GM21528 (cell line): ENCODE results near the gene ARAP1.
"Not testable (repeated sequence)": the region's sequence is repeated elsewhere in the genome, so short reads cannot be mapped to it uniquely, and the experiment has no call there.

ENCODE experiments used
- ATAC-seq: cut with Tn5 transposase; IDR thresholded peaks from one replicate; pipeline ENCODE4 v1.9.1; 2021; ENCODE audit warnings: mild to moderate bottlenecking, moderate library complexity; ENCODE audit not compliant: unreplicated experiment, low FRiP score

ARAP1 gene

GRCh38 chr11:72752088-72752914, at the start of gene ARAP1:
ARAP1 (minus strand) TSS chr11:72752408; CDS start chr11:72727128, 25,280 bp downstream.
- no peak for ATAC-seq

DNA sequence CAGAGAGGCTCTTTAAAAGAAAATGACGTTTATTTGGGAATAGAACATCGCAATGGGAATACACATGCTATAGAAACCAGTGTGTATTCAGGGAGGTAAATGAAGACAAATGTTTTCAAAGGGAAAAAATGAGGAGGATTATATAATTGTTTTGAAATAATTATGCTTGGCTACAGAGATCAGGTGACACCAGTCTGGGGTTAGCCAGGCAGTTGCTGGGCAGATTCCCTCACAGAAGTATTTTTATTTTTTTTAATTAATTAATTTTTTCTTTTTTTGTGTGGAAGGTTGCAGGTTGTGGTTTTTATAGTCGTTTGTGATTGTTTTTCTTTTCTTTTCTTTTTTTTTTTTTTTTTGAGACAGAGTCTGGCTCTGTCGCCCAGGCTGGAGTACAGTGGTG, 47.2 kb upstream of the ARAP1 start:
- ATAC-seq: no peak

GRCh38 chr11:72798361-72798760, 46.2 kb upstream of the ARAP1 start:
- no peak for ATAC-seq

- ATAC-seq: peak; percentile 86
These were observed 41.5 kb upstream of the ARAP1 start, which contains the start of gene STARD10 for GRCh38 chr11:72793425-72794367. STARD10 (minus strand) TSS chr11:72794047; CDS start chr11:72781181, 12,866 bp downstream.

- ATAC-seq: no peak
These were observed 40.8 kb upstream of the ARAP1 start for GRCh38 chr11:72793076-72793424.

DNA sequence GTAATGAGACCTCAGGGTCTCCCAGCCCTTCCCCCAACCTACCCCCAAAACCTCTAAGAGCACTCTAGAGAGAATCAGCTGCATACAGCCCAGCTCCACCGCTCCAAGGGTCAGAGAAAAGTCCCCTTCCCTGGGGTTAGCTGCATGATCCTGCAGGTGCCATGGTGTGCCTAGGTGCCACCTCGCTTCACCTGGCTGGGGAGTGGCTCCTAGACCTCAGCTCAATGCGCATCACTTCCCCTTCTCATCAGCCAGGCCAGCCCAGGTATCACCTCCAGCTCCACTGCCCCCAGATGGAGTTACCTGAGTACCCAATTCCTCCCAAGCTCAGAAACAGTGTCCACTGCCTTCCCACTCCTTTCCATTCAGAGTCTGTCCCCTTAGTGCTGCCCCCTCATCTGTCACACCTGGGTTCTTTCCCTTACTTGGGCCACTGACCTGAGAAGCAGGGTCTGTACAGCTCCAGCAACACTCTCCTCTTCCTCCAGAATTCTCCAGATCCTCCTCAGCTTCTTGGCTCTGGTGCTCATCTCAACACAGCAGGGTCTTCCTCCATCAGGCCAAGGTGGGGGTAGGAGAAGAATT, 40.3 kb upstream of the ARAP1 start:
- no peak for ATAC-seq

- not testable (repeated sequence) for ATAC-seq
These were observed 39.0 kb upstream of the ARAP1 start for GRCh38 chr11:72791228-72791627.

GRCh38 chr11:72789493-72790131, 37.4 kb upstream of the ARAP1 start:
- no peak for ATAC-seq

GRCh38 chr11:72788241-72788640, 36.0 kb upstream of the ARAP1 start:
- ATAC-seq: no peak

GRCh38 chr11:72787216-72788104, 35.3 kb upstream of the ARAP1 start:
- no peak for ATAC-seq

DNA sequence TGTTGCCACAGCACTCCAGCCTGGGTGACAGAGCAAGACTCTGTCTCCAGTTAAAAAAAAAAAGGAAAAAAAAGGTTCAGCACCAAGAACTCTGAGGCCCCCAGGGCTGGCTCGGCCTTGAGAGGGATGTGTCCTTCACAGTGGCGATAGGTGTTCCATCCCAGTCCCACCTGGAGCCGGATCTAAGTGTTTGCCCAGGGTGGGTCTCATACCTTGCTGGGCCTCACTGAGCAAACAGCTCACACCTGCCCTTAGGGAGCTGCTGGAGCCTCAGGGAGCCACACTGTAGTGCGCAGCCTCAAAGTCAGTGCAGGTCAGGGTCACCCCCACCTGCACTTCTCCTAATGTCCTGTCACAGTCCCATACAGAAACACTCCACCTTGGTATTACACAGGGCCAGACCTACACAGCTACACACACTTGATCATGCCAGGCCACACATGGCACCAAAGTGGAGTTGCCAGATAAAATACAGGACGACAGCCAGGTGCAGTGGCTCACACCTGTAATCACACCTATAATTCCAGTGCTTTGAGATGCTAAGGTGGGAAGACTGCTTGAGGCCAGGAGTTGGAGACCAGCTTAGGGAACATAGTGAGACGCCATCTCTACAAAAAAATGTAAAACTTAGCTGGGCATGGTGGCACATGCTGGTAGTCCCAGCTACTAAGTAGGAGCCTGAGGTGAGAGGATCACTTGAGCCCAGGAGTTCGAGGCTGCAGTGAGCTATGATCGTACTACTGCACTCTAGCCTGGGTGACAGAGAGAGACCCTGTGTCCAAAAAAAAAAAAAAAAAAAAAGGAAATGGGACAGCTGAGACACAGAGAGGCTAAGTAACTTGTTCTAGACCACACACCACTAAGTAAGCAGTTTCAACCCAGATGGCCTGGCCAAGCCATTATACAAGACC, 34.4 kb upstream of the ARAP1 start:
- ATAC-seq: no peak

DNA sequence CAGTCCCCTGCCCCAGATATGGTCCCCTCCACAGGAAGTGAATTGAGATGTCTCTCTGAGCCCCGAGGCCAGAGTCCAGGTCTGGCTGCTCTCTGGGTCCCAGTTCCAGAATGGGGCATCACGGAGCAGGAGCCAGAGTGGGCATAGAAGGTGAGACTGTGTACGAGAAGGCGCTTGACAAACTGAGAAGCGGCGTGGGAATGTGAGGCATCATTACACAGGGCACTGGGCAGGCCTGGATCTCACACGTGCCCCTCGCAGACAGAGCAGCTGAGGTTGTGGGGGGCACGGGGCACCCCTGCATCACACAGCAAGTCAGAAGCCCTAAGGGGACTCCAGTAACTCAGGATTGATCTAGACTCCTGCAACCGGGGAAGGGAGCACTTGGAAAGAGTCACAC, 32.5 kb upstream of the ARAP1 start:
- ATAC-seq: no peak

DNA sequence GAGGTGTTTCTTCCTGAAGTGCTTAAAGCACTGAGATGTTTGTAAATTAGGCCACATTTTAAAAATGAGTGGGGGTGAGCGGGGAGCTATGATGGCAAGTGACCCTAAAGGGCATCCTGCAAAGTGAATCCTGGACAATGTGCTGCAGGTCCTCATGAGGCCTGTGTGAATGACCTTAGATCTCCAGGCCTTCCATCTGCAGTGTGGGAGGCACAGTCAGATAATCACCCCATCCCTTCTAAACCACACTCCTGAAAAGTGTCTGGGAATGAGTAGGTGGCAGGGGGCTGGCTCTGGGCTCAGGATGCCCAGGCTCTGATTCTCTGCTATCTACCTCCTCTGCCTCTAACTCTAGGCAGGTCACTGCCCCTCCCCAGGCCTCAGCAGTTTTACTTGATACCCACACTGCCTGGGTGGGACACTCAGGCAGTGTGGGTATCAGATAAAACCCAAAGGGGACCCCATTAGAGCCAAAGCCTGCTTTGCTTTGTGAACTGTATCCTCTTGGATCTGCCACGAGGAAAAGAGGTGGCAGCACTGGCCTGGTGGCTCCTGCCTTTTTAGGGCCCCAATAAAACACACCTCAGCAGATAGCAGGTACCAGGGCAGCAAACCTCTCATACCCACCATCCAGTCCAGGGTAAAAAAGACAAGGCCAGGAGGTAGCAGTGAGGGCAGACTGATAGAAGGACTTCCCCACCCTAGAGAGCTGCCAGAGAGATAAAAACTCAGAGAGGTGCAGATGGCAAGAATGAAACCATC, 31.1 kb upstream of the ARAP1 start:
- no peak for ATAC-seq

GRCh38 chr11:72782081-72782920, 30.1 kb upstream of the ARAP1 start:
- no peak for ATAC-seq

- ATAC-seq: no peak
These were observed 29.3 kb upstream of the ARAP1 start for GRCh38 chr11:72781313-72782080.

DNA sequence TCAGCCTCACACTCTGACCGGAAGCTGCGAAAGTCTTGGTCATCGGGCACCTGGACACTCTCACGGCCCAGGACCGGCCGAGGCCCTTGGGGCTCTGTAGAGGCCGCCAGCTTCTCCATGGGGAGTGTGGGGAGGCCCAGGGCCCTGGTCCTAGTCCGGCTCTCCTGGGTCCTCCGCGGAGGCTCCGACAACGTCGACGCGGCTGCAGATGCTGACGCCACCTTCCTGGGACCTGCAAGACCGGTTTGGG, 28.8 kb upstream of the ARAP1 start:
- ATAC-seq: no peak
